Fibroblast of pulmonary artery (primary cell): ENCODE measurements around the gene FAM210A.
"Not testable (repeated sequence)": the region's sequence is repeated elsewhere in the genome, so short reads cannot be mapped to it uniquely, and the experiment has no call there.

Source experiments
- DNase-seq: peaks from one replicate; pipeline ENCODE4 v3.0.0-alpha.2; 2010; ENCODE audit warnings: low read depth
- H3K4me3 ChIP-seq: replicated peaks from 2 replicates; pipeline ENCODE4 v1.5.1; 2011; ENCODE audit warnings: low read depth, mild to moderate bottlenecking, control low read depth, low read length, moderate library complexity
- TF ChIP-seq, protein P1 (sequence below): IDR thresholded peaks from 2 replicates; pipeline ENCODE4 v1.5.1; 2011; ENCODE audit warnings: mild to moderate bottlenecking, control low read depth, low read length, inconsistent platforms; ENCODE audit errors: missing control alignments

FAM210A gene

DNA sequence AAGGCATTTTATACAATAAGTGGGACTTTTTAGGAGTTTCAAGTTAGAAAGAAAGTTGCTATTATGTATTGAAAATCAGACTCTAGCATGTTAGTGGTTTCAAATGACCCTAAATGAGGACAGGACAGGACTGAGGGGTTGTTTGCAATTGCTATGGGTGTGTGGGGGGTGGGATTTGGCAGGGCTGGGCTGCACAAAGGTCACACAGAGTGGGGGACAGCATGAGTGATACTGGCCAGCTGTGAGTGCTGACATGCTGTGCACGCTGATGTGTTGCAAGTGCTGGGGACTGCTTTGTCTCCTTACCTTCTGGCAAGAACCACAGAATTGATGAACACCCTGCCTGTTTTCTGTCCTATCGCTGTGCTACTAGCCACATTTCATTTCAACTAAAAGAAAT is 29.9 kb upstream of the FAM210A start:
- TF ChIP-seq, protein P1, sequence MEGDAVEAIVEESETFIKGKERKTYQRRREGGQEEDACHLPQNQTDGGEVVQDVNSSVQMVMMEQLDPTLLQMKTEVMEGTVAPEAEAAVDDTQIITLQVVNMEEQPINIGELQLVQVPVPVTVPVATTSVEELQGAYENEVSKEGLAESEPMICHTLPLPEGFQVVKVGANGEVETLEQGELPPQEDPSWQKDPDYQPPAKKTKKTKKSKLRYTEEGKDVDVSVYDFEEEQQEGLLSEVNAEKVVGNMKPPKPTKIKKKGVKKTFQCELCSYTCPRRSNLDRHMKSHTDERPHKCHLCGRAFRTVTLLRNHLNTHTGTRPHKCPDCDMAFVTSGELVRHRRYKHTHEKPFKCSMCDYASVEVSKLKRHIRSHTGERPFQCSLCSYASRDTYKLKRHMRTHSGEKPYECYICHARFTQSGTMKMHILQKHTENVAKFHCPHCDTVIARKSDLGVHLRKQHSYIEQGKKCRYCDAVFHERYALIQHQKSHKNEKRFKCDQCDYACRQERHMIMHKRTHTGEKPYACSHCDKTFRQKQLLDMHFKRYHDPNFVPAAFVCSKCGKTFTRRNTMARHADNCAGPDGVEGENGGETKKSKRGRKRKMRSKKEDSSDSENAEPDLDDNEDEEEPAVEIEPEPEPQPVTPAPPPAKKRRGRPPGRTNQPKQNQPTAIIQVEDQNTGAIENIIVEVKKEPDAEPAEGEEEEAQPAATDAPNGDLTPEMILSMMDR = no peak
- no peak overlapping the region for H3K4me3 ChIP-seq
- no peak for DNase-seq

DNA sequence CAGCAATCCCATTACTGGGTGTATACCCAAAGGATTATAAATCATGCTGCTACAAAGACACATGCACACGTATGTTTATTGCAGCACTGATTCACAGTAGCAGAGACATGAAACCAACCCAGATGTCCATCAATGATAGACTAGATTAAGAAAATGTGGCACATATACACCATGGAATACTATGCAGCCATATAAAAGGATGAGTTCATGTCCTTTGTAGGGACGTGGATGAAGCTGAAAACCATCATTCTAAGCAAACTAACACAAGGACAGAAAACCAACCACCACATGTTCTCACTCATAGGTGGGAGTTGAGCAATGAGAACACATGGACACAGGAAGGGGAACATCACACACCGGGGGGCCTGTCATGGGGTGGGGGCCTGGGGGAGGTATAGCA is 25.2 kb upstream of the FAM210A start:
- DNase-seq, H3K4me3 ChIP-seq: not testable (repeated sequence)

DNA sequence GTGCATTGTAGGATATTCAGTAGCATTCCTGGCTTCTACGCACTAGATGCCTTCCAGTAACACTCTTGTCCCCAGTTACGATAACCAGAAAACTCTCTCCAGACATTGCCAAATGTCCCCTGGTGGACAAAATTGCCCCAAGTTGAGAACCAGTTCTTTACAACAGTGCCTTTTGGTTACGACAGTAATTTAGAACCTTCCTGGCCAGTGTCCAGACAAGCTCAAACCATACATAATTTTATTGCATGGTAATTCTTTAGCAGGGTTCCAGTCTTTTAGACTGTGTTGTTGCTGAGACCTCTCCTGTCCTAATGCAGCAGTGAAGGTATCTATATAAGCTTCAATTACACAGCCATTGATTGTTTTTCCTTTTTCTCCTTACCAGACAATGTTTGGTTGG is 20.3 kb upstream of the FAM210A start:
- TF ChIP-seq, protein P1 = no peak
- H3K4me3 ChIP-seq = no peak overlapping the region
- no peak for DNase-seq

DNA sequence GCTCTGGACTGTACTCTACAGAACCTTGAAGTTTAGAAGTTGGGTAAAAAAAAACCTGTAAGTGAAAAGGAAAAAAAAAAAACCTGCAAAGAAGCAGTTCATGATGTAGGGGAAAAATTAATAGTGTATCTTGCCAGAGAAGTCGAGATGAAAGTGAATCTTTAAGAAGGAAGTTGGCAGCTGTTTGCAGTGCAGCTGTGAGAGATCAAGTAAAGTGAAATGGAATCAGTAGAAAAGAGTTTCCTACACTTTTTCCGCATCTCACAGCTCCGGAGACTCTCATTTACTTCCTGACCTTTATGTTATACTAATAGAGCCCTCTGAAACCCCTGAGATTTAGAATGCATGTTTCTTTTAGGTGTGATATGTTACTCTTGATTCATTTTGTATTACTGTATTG is 19.3 kb upstream of the FAM210A start:
- TF ChIP-seq, protein P1 = no peak
- DNase-seq = no peak
- H3K4me3 ChIP-seq = no peak overlapping the region

DNA sequence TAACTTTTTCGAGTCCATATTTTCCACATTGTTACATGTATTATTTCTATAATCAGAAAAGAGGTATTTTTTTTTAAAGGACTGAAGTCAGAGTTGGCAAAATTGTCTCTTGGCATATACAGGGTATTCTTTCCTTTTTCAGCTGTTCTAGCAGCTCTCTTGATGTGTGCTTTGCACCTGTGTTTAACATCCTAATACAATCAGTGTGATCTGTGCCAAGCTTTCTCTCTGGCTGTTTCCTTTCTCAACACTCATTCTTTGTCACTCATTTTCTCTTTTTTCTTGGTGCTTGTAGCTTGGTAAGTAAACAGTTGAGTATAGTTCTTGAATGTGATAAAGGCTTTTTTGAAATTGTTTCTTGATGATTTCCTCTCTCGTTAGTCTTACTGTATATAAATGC is 9.3 kb upstream of the FAM210A start:
- no peak overlapping the region for H3K4me3 ChIP-seq
- TF ChIP-seq, protein P1 = no peak
- no peak for DNase-seq

DNA sequence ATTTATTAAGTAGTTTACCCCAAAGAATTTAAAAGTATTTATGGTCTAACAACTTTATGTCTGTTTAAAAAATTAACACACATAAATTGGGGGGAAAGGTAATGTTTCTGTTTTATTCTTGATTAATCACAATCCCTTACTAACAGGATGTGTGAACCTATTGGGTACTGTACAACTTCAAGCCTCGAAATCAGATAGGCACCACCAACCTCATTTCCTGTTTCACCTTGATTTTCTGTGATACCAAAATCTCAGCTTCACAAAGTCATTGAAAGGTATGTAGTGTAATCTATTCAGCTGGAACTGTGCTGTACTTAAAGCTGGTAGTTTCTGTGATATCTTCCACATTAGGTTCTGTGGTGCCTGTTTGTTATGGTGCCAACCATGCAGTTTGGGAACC is 4.1 kb upstream of the FAM210A start:
- no peak for DNase-seq
- H3K4me3 ChIP-seq = no peak overlapping the region
- TF ChIP-seq, protein P1 = no peak

DNA sequence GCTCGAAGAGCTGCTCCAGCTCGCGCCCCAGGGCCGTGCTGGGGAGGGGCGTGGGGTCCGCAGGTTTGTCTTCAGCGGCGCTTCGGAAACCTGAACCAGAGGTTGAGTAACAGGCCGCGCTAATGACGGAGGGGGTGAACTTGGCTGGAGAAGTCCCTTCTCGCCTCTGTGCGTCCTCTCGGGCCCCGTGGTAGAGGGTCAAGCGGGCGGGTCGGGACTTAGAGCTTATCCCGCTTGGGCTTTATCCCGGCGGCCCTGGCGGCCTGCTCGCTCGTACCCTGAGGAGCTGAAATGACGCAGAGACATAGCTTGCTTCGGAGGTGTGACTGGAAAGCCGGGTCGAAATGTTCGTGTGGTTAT is 594 bp upstream of the FAM210A start:
- TF ChIP-seq, protein P1 = no peak
- DNase-seq = peak; percentile 62
- H3K4me3 ChIP-seq = peak overlapping the region; percentile 91
